Ascending aorta (tissue), 2 donors: Measurements from ENCODE around the gene AKTIP. TPM values are rescaled to one million over a fixed set of nuclear protein-coding genes. Genes with fewer than 3 reads are reported as not detected.

Experiments
- DNase-seq, 2 donors: peaks; one replicate each; pipeline ENCODE4 v3.0.0-alpha.2; 2019; ENCODE audit warnings: low spot score in 2 of 2
- H3K27ac ChIP-seq, 2 donors: fragments of 200-600 bp; sonication (generic); one replicate each; pipeline ENCODE4 v1.5.1; 2016 to 2017; ENCODE audit warnings: mild to moderate bottlenecking in 1 of 2
- H3K27me3 ChIP-seq: fragments of 200-600 bp; sonication (generic); one replicate; pipeline ENCODE4 v1.5.1; 2017
- H3K36me3 ChIP-seq, 2 donors: fragments of 200-600 bp; sonication (generic); one replicate each; pipeline ENCODE4 v1.5.1; 2016
- H3K4me1 ChIP-seq, 2 donors: fragments of 200-600 bp; sonication (generic); one replicate each; pipeline ENCODE4 v1.5.1; 2016 to 2017; ENCODE audit warnings: mild to moderate bottlenecking in 1 of 2
- H3K4me3 ChIP-seq, 2 donors: fragments of 200-600 bp; sonication (generic); one replicate each; pipeline ENCODE4 v1.5.1; 2016 to 2017; ENCODE audit warnings: mild to moderate bottlenecking in 1 of 2
- H3K9me3 ChIP-seq, 2 donors: fragments of 200-600 bp; sonication (generic); one replicate each; pipeline ENCODE4 v1.5.1; 2016
- intact Hi-C: fragments of 100-400 bp; cut with DNase I; formaldehyde crosslinking; loops from one replicate; pipeline ENCODE4 v1.15.1; 2023
- total RNA-seq: library from RNA; depleted of rRNA; stranded (reverse); fragments of >200 nt; gene quantifications from one replicate; pipeline ENCODE4 v1.1.0, GENCODE V29; 2016
- TF ChIP-seq, protein P1 (sequence below), 3 experiments: fragments of 200-600 bp in 2 of 3; fragments of 450-650 bp in 1 of 3; sonication (generic) in 2 of 3; IDR thresholded peaks; one replicate each; pipeline ENCODE4 v1.5.1; 2016 to 2019; ENCODE audit warnings: antibody characterized with exemption in 3 of 3, mild to moderate bottlenecking in 1 of 3, moderate library complexity in 1 of 3

AKTIP gene
- total RNA-seq, 1 donor from 2014 or later: 58.0 TPM

- intact Hi-C loops: no loop called here
- H3K27ac ChIP-seq: no peak overlapping the region
- peaks cover 69 to 84% of the 10 kb centered on the region in 2 donors for H3K36me3 ChIP-seq
- DNase-seq: no peak
- no peaks in the 10 kb centered on the region for H3K27me3 ChIP-seq
- H3K4me3 ChIP-seq: no peak overlapping the region
- H3K9me3 ChIP-seq: no peaks in the 10 kb centered on the region
- H3K4me1 ChIP-seq: no peaks in the 10 kb centered on the region
- TF ChIP-seq, protein P1, sequence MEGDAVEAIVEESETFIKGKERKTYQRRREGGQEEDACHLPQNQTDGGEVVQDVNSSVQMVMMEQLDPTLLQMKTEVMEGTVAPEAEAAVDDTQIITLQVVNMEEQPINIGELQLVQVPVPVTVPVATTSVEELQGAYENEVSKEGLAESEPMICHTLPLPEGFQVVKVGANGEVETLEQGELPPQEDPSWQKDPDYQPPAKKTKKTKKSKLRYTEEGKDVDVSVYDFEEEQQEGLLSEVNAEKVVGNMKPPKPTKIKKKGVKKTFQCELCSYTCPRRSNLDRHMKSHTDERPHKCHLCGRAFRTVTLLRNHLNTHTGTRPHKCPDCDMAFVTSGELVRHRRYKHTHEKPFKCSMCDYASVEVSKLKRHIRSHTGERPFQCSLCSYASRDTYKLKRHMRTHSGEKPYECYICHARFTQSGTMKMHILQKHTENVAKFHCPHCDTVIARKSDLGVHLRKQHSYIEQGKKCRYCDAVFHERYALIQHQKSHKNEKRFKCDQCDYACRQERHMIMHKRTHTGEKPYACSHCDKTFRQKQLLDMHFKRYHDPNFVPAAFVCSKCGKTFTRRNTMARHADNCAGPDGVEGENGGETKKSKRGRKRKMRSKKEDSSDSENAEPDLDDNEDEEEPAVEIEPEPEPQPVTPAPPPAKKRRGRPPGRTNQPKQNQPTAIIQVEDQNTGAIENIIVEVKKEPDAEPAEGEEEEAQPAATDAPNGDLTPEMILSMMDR (IDR thresholded peaks at IDR 0.05): no peak
These were observed 44.4 kb downstream of the AKTIP start for GRCh38 chr16:53458635-53459034.

- Histone ChIP-seq H3K36me3 (peaks cover 65 to 82% of the 10 kb centered on the region in 2 donors), H3K9me3 (no peaks in the 10 kb centered on the region), H3K4me1 (no peaks in the 10 kb centered on the region), H3K27ac (no peak overlapping the region), H3K27me3 (no peaks in the 10 kb centered on the region), H3K4me3 (no peak overlapping the region)
- DNase-seq: no peak
- TF ChIP-seq, protein P1 (IDR thresholded peaks at IDR 0.05): no peak
- intact Hi-C loops: no loop called here
These were observed 45.3 kb downstream of the AKTIP start for GRCh38 chr16:53457670-53458069.

DNA sequence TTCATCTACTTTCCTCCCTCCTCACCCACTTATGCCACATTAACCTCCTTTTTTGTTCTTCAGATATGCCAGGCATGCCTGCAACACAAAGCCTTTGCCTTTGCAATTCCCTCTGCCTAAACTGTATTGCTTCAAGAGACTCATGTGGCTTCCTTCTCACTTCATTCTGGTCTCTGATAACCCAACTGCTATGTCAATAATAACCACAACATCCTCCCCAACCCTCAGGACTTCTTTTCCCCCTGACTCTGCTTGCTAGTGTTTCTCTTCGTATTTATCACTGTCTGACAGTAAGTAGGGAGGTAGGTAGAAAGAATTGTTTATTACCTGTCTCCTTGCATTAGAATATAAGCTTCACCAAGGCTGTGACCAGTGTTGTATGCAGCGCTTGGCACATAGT lies 46.4 kb downstream of the AKTIP start:
- no peaks in the 10 kb centered on the region for H3K4me1 ChIP-seq
- H3K4me3 ChIP-seq: no peak overlapping the region
- peaks cover 68 to 83% of the 10 kb centered on the region in 2 donors for H3K36me3 ChIP-seq
- H3K9me3 ChIP-seq: no peaks in the 10 kb centered on the region
- intact Hi-C loops: no loop called here
- H3K27ac ChIP-seq: no peak overlapping the region
- TF ChIP-seq, protein P1 (IDR thresholded peaks at IDR 0.05): no peak
- no peak for DNase-seq
- H3K27me3 ChIP-seq: no peaks in the 10 kb centered on the region

GRCh38 chr16:53453928-53454327 lies 49.1 kb downstream of the AKTIP start:
- H3K27me3 ChIP-seq: no peaks in the 10 kb centered on the region
- TF ChIP-seq, protein P1 (IDR thresholded peaks at IDR 0.05): no peak
- H3K9me3 ChIP-seq: no peaks in the 10 kb centered on the region
- no peaks in the 10 kb centered on the region for H3K4me1 ChIP-seq
- intact Hi-C loops: no loop called here
- no peak overlapping the region for H3K27ac ChIP-seq
- no peak overlapping the region for H3K4me3 ChIP-seq
- peaks cover 55 to 66% of the 10 kb centered on the region in 2 donors for H3K36me3 ChIP-seq
- no peak for DNase-seq

GRCh38 chr16:53449816-53450517 lies 53.0 kb downstream of the AKTIP start:
- Histone ChIP-seq H3K4me3 (no peak overlapping the region), H3K9me3 (no peaks in the 10 kb centered on the region), H3K27me3 (no peaks in the 10 kb centered on the region), H3K36me3 (peaks cover 50 to 64% of the 10 kb centered on the region in 2 donors), H3K4me1 (no peaks in the 10 kb centered on the region), H3K27ac (no peak overlapping the region)
- intact Hi-C loops: no loop called here
- DNase-seq: no peak
- TF ChIP-seq, protein P1 (IDR thresholded peaks at IDR 0.05): no peak
